Measurements from ENCODE around the gene F7. TPM values are rescaled to one million over a fixed set of nuclear protein-coding genes. Genes with fewer than 3 reads are reported as not detected.
A peak's percentile ranks its signal among the peaks of the same experiment; 100 is the strongest.

Gene F7
- polyA plus RNA-seq, 2 of the 4 experiments (the other 2 are of a cell fraction), result 0.26 to 0.65 TPM

DNA sequence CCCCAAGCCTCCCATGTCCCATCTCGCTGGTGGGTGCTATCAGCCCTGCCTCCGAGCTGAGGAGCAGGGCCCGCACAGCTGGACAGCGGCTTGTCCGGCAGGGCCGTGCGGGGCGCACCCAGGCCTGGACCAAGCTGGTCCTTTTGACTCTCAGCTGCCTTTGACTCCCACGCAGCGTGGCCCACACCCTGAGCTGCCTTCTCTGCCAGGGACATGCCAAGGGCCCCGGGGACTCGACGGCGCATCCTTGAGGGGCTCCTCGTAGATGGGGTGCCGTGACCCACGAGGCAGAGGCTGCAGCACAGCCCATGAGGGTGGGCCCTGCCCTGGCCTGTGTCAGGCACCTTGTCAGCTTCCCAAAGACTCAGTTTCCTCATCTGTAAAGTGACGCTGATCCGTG is 38.8 kb upstream of the F7 start:
- DNase-seq (ENCODE audit: low read depth in 1 of 2, low spot score in 1 of 2), result no peak
- H3K9me3 ChIP-seq, result no peaks in the 10 kb centered on the region
- ChIA-PET POLR2A (no interaction called here), CTCF (no interaction called here)
- FAIRE-seq, result no peak
- 40% methylated on average over 2 of the region's 19 CpGs for WGBS (ENCODE audit: missing lambda C conversion rate)
- H3K27ac ChIP-seq, result no peak overlapping the region
- no peak for ATAC-seq
- no peak for TF ChIP-seq ZSCAN20 (CRISPR knock-in tag; IDR thresholded peaks at IDR 0.05)
- TF ChIP-seq FOSB (CRISPR knock-in tag; IDR thresholded peaks at IDR 0.05), result no peak
- no peak for TF ChIP-seq RAD21 (conservative IDR thresholded peaks at IDR 0.05 in 1 of 2, IDR thresholded peaks at IDR 0.05 in 1 of 2)
- no peak for TF ChIP-seq TFCP2L1 (CRISPR knock-in tag; IDR thresholded peaks at IDR 0.05)
- TF ChIP-seq NPAS2 (CRISPR knock-in tag; IDR thresholded peaks at IDR 0.05; ENCODE audit: borderline replicate concordance), result no peak
- TF ChIP-seq ZNF302 (CRISPR knock-in tag; IDR thresholded peaks at IDR 0.05), result no peak
- TF ChIP-seq REST (IDR thresholded peaks at IDR 0.05), result no peak
- no peak for TF ChIP-seq BHLHE40 (IDR thresholded peaks at IDR 0.05; ENCODE audit: low read depth, low read length)
- TF ChIP-seq HEYL (CRISPR knock-in tag; IDR thresholded peaks at IDR 0.05), result no peak
- no peak for TF ChIP-seq PHF8 (IDR thresholded peaks at IDR 0.05; ENCODE audit: borderline replicate concordance, low read depth)
- no peak for TF ChIP-seq HOXA7 (CRISPR knock-in tag; IDR thresholded peaks at IDR 0.05)
- TF ChIP-seq, protein P1, sequence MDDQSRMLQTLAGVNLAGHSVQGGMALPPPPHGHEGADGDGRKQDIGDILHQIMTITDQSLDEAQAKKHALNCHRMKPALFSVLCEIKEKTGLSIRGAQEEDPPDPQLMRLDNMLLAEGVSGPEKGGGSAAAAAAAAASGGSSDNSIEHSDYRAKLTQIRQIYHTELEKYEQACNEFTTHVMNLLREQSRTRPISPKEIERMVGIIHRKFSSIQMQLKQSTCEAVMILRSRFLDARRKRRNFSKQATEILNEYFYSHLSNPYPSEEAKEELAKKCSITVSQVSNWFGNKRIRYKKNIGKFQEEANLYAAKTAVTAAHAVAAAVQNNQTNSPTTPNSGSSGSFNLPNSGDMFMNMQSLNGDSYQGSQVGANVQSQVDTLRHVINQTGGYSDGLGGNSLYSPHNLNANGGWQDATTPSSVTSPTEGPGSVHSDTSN (IDR thresholded peaks at IDR 0.05), result no peak
- no peak for TF ChIP-seq GATA3 (IDR thresholded peaks at IDR 0.05; ENCODE audit: borderline replicate concordance)
- TF ChIP-seq ELK1 (IDR thresholded peaks at IDR 0.05; ENCODE audit: low read depth, low read length), result no peak
- no peak for TF ChIP-seq RCOR1 (IDR thresholded peaks at IDR 0.05; ENCODE audit: low read depth, low read length)
- no peak for TF ChIP-seq MAZ (IDR thresholded peaks at IDR 0.05; ENCODE audit: borderline replicate concordance, low read depth, low read length)
- TF ChIP-seq KDM5A (IDR thresholded peaks at IDR 0.05), result no peak
- no peak for TF ChIP-seq NFE2L2 (conservative IDR thresholded peaks at IDR 0.05; ENCODE audit: low read length)
- TF ChIP-seq CHD4 (IDR thresholded peaks at IDR 0.05; ENCODE audit: borderline replicate concordance), result no peak
- no peak overlapping the region for H3K4me2 ChIP-seq
- no peak overlapping the region for H3K4me3 ChIP-seq
- no peaks in the 10 kb centered on the region for H3K4me1 ChIP-seq

DNA sequence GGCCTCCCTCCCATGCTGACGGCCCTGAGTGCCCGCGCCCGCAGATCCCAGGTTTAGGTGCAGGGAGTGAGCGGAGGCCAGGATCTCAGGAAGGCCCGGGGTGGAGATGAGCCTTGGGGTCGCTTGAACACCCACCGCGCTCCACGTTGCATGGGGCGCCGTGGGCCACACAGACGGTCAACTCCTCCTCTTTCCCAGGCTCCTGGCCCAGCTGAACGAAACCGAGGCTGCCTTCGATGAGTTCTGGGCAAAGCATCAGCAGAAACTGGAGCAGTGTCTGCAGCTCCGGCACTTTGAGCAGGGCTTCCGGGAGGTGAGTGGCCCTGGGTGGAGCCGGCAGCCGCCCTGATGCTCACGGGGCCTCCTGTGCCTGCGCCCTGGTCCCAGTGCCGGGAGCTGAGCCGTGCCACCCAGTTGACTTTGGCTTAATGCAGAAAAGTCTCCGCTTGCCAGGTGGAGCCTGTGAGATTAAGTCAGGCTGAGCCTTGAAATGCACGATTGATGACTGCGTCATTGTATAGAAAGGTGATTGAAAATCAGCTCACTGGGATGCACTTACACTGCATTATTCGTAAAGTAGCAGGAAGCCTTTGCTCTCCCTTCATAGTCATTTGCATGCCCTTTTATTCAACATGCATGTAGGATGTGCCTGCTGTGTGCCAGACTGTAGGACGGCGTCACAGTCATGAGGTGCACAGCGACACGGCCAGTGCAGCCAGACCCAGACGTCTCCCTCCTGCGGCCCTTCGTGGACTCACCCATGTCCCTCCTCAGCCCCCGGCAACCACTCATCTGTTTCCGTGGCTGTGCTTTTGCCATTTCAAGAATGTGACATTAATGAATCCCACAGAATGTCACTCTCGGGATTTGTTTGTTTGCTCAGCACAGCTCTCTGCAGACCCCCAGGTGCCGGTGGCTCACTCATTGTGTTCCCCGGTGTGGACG is 35.5 kb upstream of the F7 start:
- Histone ChIP-seq H3K4me3 (no peak overlapping the region), H3K4me1 (no peaks in the 10 kb centered on the region), H3K4me2 (no peak overlapping the region), H3K9me3 (no peaks in the 10 kb centered on the region), H3K27ac (no peak overlapping the region)
- POLR2A ChIA-PET, result no interaction called here
- DNase-seq (ENCODE audit: low read depth in 1 of 2, low spot score in 1 of 2) (no peak), ATAC-seq (peak in 1 of 2 experiments; percentile 19; a peak in 1 of 6 replicates), FAIRE-seq (no peak)
- 83% methylated on average over 32 of the region's 41 CpGs for WGBS (ENCODE audit: missing lambda C conversion rate)
- CTCF ChIA-PET, result no interaction called here
- TF ChIP-seq EHMT2 (IDR thresholded peaks at IDR 0.05; ENCODE audit: low read depth), result no peak
- TF ChIP-seq KDM1A (IDR thresholded peaks at IDR 0.05; ENCODE audit: low read depth), result no peak
- TF ChIP-seq RNF2 (IDR thresholded peaks at IDR 0.05; ENCODE audit: borderline replicate concordance, low read depth), result no peak
- no peak for TF ChIP-seq HDAC2 (IDR thresholded peaks at IDR 0.05)
- TF ChIP-seq MAX (IDR thresholded peaks at IDR 0.05), result no peak
- TF ChIP-seq CHD2 (IDR thresholded peaks at IDR 0.05; ENCODE audit: low read length, partially characterized antibody), result no peak

Data from A549 (cell line).